Inflammatory macrophage treated with lipopolysaccharide for 1 hour (primary cell): ENCODE data around the gene THBS1.

ENCODE experiments used
- DNase-seq, 2 donors: peaks; one replicate each; pipeline ENCODE4 v3.0.0-alpha.2; 2020 to 2022

Gene THBS1

GRCh38 chr15:39580485-39581241 is at the start of gene THBS1:
TSS of gene THBS1 (plus strand) at chr15:39581079. CDS start at chr15:39581858, 779 bp downstream.
- peak; percentile 7 to 59 for DNase-seq

DNA sequence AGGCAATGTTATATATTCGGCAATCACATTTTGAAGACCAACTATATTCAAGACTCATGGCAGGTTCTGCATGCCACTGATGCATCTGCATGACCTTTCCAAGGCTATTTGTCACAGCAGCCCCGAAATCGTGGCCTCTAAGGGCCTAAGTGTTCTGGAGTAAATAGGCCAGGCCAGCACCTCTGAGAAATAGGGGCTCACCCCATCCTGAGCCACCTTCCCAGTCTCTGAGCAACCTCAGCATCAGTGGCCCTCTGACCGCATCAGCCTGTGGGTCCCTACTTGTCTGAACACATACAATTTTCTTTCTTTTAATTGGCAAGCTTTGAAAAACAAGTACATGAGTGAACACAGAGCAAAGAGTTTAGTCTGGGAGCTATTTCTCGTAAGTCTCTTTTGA is 45.9 kb upstream of the THBS1 start:
- DNase-seq: no peak

DNA sequence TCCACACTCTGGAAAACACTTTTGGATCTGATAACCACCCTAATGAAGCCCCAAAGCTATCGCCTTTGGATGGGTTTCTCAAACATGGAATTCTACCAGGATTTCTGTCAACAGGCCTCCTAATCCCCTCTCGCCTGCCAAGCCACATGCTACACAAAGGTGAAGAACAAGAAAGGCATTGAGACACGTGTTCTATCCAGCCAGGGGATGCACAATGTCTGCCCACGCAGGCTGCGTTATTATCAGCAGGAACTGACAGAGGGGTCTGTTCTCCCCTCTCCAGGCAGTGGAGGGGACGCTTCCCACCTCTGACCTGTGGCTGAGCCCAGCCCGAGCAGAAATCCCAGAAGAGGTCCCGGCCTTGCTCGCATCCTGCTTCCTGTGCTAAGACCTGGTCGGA is 45.4 kb upstream of the THBS1 start:
- no peak for DNase-seq

DNA sequence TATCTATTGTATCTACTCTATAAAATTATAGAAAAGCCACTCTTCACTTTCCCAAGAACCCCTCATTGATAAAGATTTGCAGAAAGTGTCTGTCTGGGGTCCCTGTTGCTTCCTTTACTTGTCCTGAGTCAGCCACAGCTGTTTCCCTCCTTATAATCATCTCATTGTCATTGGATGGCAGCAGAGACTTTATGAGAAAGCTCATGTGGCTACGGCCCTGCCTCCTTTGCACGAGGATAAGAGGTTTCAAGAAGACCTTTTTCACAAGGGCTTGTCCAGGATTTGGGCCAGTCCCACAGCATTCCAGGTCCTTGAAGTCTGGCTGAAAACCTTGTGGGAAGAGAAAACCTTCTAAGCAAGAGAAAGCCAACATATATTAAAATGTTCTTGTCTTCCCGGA is 41.9 kb upstream of the THBS1 start:
- no peak for DNase-seq

GRCh38 chr15:39539466-39539865 is 41.4 kb upstream of the THBS1 start:
- DNase-seq: no peak

GRCh38 chr15:39539973-39540558 is 40.8 kb upstream of the THBS1 start:
- no peak for DNase-seq

DNA sequence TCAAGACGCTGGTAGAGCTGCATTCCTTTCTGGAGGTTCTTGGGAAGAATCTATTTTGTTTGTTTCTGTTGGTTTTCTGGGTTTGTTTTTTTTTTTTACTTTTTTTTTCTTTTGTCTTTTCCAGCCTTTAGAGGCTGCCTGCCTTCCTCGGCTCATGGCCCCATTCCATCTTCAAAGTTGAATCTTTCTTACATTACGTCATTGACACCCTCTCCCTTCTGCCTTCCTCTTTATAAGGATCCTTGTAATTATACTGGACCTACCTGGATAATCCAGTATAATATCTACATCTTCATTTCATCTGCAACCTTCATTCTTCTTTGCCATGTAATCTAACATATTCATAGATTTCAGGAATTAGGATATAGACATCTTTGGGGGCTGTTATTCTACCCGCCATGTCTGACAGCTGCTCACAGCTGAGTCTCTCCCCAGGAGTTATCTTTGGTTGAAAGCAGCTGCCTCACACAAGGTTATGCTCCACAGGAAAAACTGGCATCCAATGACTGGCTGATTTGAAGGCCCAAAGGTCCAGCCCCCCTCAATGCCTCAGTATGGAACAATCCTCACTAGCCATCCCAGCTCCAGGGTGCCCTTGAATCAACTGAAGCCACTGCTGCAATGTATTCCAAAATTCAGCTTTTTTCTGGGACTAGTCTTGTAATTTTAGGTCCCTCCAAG is 38.4 kb upstream of the THBS1 start:
- no peak for DNase-seq

GRCh38 chr15:39543651-39544050 is 37.2 kb upstream of the THBS1 start:
- DNase-seq: no peak

GRCh38 chr15:39546842-39547241 is 34.0 kb upstream of the THBS1 start:
- no peak for DNase-seq

DNA sequence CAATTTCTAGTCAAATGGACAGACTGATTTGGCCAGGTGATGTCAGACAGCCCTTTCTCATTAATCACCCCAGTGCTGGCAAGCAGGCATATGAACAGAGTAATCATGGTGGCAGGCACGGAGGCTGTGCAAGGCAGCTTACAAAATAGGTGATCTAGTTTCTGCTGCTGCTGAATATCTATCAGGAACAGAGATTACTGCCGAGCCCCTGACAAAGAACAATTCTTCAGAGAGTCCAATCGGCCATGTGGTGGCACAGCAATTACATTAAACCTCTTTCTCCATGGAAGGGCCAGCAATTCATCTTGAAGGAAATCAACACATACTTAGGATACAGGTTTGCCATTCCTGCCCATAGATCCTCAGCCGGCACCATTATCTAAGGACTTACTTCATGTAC is 32.3 kb upstream of the THBS1 start:
- no peak for DNase-seq

GRCh38 chr15:39549912-39550311 is 31.0 kb upstream of the THBS1 start:
- no peak for DNase-seq

- DNase-seq: no peak
Measured at GRCh38 chr15:39551476-39551875, 29.4 kb upstream of the THBS1 start.

- DNase-seq: no peak
Measured at GRCh38 chr15:39552556-39552955, 28.3 kb upstream of the THBS1 start.

GRCh38 chr15:39553947-39554693 is 26.8 kb upstream of the THBS1 start:
- DNase-seq: no peak

DNA sequence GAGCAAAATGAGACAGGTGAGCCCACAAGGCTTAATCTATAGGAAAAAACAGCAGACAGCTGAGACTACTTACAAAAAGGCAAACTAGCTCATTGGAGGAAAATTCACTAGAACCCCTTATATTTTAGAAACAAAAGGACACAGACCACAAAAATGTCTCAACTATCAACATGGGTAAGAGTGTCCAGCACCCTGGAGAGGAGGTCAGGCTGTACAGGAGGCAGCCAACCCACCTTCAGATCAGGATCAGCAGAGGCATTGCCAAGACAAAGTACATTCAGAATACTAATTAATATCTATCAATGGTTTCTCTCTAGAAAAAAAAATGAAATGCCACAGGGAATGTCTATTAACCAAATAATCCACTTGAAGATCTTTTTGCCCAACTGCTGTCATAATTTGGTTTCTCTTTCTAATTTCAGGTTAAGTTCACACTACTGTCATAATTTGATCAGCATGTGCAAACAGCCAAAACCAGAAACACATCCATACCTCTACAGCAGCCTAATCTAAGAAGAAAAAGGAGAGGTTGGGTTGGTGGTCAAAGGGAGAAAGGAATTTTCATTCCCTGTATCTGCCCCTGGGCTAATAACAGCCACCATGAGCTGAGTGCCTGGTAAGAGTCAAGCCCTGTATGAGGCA is 26.0 kb upstream of the THBS1 start:
- DNase-seq: no peak

DNA sequence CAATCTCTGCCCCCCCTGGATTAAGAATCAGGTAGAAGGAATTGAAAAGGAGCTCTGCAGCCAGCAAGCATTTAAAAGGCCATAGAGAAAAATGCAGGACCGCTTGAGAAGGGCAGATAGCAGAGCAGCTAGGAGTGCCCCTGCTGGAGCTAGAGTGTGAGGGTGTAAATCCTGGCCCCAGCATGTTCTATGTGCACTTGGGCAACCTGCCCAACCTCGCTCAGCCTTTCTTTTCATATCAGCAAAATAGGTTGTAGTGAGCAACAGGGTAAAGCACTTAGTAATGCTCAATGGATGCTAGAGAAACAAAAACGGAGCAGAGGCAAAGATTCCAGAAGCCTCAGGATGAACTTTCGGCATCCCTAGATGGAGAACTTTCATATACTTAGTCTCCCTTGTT is 25.0 kb upstream of the THBS1 start:
- DNase-seq: no peak

DNA sequence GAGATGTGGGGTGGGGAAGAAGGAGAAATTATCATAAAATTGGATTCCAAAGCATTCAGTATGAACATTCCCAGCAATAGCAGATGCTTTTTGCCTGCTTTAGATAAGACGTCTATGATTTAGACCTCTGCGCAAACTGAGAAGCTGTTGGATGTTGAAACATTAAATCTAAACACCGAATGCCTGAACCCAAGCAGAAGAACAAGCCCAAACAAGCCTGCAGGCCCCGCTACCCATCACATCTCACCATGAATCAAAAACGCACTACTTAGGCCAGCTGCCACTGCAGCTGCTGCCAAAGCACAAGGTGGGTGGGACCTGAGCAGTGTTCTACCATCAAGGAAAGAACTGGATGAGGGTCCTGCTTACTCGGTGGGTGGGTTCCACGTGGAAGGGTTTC is 24.4 kb upstream of the THBS1 start:
- DNase-seq: no peak

- DNase-seq: no peak
Measured at GRCh38 chr15:39558421-39558820, 22.5 kb upstream of the THBS1 start.

- no peak for DNase-seq
Measured at GRCh38 chr15:39564972-39565665, 15.8 kb upstream of the THBS1 start.

GRCh38 chr15:39565851-39566250 is 15.0 kb upstream of the THBS1 start:
- no peak for DNase-seq

DNA sequence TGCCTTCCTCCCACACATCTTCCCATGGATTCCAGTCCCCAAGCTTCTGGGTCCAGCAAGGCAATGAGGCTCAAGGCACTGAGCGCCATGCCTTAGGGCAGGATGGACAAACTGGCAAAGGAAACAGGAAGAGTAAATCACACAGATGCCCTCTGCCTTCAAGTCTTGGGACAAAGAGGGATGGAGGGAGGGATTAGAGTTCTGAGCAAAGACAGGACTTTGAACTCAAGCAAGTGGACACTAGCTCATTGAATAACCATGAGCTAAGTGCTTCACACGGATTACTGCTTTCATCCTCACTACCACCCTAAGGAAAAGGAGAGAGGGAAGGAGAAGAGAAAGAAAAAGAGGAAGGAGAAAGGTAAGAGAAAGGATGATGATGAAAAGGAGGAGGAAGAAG is 7.6 kb upstream of the THBS1 start:
- no peak for DNase-seq

DNA sequence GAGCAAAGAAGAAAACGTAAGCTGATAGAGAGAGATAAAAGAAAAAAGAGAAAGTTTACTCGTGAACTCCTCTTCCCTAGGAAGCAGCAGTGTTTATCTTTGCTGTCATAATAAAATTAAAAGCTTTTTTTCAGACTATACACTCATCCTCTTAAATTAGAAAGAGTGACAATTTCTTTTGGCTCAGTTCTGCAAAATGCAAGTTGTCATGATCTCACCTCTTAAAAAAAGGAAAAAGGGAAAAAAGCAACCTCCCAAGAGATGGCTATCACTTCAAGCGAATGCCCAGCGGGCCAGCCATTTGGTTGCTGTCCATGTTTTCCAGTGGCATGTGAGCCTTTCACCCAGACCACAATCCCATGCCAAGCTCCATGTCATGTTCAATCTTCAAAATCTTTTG is 7.0 kb upstream of the THBS1 start:
- DNase-seq: no peak
